DMS79 treated with DMSO at 0.1 percent for 48 hours (cell line): ENCODE results near the gene DISP2.

Experiments
- DNase-seq: peaks from one replicate; lab custom pipeline; 2025; lab: John Stamatoyannopoulos, UW

Gene DISP2

DNA sequence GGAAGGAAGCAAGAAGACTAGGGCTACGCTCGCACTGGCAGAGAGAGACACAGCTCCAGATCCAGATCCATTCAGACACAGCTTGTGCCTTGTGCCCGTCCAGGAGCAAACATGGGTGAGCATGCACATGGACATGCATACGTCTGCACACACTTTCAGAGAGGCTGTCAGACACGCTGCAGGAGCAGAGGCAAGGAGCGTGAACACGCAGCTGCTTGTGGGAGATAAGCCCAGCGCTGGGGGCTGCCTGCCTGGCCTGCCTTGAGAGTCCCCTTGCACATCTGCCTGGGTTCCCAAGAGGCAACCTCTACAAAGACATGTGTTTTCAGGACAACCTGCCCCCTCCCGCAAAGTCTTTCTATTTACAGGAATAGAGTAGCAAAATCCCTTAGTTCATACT, 69.2 kb downstream of the DISP2 start:
- no peak for DNase-seq

- peak; percentile 63 for DNase-seq
Measured at GRCh38 chr15:40428185-40428584, 70.2 kb downstream of the DISP2 start.
